Fibroblast of lung (primary cell): ENCODE results near the gene MINAR1.

Experiments used
- EZH2 ChIP-seq: IDR thresholded peaks from 2 replicates; pipeline ENCODE4 v1.5.1; 2012; ENCODE audit warnings: low read length, control low read depth, mild to moderate bottlenecking; ENCODE audit errors: missing control alignments
- TF ChIP-seq, protein P1 (sequence below), 2 donors: IDR thresholded peaks in 1 of 2; conservative IDR thresholded peaks in 1 of 2; 1 replicate in 1 of 2; 2 replicates in 1 of 2; pipeline ENCODE4 v1.5.1; 2011 to 2012; ENCODE audit warnings: low read length in 2 of 2, control low read depth in 1 of 2, inconsistent platforms in 1 of 2, low read depth in 1 of 2, mild to moderate bottlenecking in 1 of 2

DNA sequence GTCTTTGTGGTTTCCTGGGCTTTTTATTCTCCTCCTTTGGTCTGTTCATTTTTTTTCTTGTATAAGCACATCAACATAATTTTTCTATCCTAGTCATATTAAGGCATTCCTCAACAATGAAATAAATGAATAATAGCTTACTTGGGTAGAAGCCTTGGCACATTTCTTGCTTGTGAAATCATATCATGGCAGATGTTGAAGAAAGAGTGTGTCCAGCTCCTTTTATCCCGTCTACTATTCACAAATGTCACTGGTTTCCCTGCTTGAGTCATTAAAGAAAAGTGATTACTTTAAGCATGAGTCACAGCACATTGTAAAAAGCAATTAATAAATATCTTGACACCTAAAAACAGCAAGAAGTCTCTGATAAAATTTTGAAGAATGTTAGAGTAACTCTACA is 42.1 kb downstream of the MINAR1 start:
- TF ChIP-seq EZH2 = no peak
- TF ChIP-seq, protein P1, sequence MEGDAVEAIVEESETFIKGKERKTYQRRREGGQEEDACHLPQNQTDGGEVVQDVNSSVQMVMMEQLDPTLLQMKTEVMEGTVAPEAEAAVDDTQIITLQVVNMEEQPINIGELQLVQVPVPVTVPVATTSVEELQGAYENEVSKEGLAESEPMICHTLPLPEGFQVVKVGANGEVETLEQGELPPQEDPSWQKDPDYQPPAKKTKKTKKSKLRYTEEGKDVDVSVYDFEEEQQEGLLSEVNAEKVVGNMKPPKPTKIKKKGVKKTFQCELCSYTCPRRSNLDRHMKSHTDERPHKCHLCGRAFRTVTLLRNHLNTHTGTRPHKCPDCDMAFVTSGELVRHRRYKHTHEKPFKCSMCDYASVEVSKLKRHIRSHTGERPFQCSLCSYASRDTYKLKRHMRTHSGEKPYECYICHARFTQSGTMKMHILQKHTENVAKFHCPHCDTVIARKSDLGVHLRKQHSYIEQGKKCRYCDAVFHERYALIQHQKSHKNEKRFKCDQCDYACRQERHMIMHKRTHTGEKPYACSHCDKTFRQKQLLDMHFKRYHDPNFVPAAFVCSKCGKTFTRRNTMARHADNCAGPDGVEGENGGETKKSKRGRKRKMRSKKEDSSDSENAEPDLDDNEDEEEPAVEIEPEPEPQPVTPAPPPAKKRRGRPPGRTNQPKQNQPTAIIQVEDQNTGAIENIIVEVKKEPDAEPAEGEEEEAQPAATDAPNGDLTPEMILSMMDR (conservative IDR thresholded peaks at IDR 0.05 in 1 of 2, IDR thresholded peaks at IDR 0.05 in 1 of 2; ENCODE audit: low read depth in 1 of 2, low read length in 2 of 2) = no peak
